ENCODE results near the gene HSD3B7. TPM values are rescaled to one million over a fixed set of nuclear protein-coding genes. Genes with fewer than 3 reads are reported as not detected.

The HSD3B7 gene
- total RNA-seq, 1 donor from 2014 or later, result 14.9 TPM

DNA sequence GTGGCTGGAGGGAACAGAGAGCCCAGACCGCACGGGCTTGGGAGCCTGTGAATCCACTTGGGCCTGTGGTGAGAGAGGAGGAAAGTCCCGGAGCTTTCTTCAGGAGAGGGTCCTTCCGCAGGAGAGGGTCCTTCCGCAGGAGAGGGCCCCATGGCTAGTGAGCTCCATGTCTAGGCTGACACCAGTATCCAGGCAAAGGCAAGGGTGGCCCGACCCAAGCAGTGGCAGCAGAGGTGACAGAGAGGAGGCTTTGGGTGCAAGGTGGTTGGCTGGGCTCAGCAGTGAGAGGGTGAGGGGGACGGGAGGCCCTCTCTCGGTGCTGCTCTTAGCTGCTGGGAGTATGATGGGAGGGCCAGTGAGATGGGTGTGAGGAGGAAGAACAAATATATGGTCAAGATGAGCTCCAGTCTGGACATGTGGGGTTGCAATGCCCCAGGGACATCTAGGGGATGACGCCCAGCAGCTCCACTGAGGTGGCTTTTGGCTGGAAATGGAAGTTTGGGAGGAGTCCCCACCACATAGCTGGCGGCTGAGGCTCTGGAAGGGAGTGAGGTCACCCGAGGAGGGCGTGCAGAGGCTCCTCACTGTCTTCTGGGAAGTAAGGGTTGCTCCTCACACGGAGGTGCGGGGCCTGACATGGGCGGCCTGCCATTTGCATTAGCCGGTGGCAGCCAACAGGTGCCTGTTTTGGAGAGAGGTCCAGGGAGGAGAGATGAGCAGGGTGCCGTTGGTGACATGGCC lies 2.3 kb upstream of the HSD3B7 start:
- DNase-seq (ENCODE audit: low read depth, low spot score), result no peak

- no peak for DNase-seq (ENCODE audit: low read depth, low spot score)
These were observed 1.6 kb upstream of the HSD3B7 start for GRCh38 chr16:30983289-30983889.

GRCh38 chr16:30983898-30984610 lies 953 bp upstream of the HSD3B7 start:
- DNase-seq (ENCODE audit: low read depth, low spot score), result no peak

- DNase-seq (ENCODE audit: low read depth, low spot score), result no peak
These were observed 558 bp downstream of the HSD3B7 start for GRCh38 chr16:30985401-30986128.

DNA sequence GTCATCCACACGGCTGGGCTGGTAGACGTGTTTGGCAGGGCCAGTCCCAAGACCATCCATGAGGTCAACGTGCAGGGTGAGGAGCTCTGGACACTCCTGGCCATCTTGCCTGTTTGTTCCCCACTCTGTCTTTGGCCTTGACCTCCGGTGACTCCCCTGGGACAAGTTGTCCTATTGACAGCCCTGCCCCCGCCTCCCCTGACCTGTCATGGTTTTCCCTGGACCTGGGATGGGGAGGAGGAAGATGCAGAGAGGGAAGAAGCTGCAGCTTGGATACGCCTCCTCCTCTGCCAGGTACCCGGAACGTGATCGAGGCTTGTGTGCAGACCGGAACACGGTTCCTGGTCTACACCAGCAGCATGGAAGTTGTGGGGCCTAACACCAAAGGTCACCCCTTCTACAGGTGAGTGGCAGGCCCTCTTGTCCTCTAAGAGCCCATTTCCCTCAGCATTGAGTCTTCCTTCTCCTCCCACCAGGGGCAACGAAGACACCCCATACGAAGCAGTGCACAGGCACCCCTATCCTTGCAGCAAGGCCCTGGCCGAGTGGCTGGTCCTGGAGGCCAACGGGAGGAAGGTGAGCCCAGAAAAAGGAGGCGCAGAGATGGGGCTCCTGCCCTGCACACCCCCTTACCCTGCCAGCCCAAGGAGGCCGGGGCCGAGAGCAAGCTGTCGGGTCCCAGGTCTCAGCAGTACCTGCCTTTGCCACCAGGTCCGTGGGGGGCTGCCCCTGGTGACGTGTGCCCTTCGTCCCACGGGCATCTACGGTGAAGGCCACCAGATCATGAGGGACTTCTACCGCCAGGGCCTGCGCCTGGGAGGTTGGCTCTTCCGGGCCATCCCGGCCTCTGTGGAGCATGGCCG lies 1.4 kb downstream of the HSD3B7 start:
- no peak for DNase-seq (ENCODE audit: low read depth, low spot score)

- no peak for DNase-seq (ENCODE audit: low read depth, low spot score)
These were observed 2.7 kb downstream of the HSD3B7 start for GRCh38 chr16:30987581-30988190.

DNA sequence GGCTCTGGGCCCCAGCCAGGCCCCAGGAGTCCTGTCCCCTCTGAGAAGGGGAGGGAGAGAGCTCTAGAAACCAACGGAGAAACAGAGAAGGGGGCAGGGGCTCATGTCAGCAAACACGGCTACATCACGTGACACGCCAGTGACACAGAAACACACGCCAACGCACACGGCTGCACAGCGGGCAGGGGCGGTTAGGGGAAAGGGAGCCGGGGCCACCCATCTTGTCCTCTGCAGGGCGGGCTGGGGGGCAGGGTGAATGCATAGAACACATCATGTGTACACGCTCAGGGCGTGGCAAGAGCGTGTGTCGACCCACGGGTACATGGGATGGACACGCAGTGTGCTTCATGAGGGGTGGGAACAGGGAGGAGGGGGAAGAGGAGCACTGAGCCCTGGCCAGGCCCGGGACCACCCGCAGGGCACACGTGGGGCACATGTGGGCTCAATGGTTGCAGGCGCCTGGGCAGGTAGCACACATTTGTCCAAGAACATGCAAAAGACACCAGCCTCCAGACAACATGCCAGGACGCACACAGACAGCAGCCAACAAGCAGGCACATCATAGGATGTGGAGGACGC lies 4.6 kb downstream of the HSD3B7 start:
- no peak for DNase-seq (ENCODE audit: low read depth, low spot score)

GRCh38 chr16:30990105-30990504 lies 5.1 kb downstream of the HSD3B7 start:
- no peak for DNase-seq (ENCODE audit: low read depth, low spot score)

DNA sequence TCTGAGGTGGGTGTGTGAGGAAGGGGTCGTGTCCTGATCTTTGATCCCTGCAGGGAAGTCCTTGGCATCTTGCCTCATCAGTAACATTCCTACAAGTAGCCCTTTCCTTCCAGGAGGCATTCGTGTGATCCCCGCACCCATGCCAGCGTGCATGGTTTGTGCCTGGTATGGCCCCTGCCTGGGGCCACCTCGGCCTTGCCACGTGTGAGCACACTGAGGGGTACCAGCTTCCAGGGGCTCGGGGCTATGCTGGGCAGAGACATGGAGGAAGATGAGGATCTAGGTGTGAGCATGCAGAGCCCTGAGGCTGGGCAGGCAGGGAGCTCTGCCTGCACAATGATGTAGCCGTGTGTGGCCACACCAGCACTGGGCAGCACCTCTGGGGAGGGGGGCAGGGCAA lies 6.0 kb downstream of the HSD3B7 start:
- no peak for DNase-seq (ENCODE audit: low read depth, low spot score)

- DNase-seq (ENCODE audit: low read depth, low spot score), result no peak
These were observed 7.3 kb downstream of the HSD3B7 start for GRCh38 chr16:30992276-30992780.

DNA sequence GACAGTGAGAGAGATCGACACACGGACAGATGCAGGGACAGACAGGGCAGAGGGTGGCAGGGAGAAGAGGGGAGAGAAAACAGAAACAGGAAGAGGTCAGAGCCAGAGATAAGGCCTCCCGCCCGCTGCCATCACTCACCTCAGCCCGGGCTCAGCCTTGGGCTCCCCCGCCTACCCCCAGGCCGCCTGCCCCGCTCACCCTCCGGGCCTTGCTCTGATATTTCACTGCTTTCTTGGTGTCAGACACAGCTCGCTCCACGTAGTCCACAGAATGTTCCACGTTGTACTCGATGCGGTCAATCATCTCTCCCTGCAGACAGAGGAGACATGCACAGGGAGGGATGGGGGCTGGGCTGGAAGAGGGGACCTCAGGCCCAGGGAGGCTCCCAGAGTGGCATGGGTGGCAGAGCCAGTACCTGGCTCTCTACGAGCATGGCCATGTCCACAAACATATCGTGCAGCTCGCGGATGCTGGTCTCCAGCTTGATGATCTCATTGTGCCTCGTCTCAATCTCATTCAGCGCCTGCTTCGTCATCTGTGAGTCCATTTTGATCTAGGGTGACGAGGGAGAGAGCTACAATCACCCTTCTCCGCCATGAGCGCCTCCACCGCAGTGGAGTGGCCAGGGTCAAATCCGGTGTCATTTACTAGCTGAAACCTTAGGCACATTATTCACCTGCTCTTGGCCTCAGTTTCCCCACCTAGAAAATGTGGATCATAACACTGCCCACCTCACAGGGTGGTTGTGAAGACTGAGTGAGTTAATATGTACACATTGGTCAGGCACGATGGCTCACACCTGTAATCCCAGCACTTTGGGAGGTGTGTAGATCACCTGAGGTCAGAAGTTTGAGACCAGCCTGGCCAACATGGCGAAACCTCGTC lies 8.2 kb downstream of the HSD3B7 start:
- no peak for DNase-seq (ENCODE audit: low read depth, low spot score)

GRCh38 chr16:30995927-30996323 lies 10.9 kb downstream of the HSD3B7 start:
- DNase-seq (ENCODE audit: low read depth, low spot score), result no peak

DNA sequence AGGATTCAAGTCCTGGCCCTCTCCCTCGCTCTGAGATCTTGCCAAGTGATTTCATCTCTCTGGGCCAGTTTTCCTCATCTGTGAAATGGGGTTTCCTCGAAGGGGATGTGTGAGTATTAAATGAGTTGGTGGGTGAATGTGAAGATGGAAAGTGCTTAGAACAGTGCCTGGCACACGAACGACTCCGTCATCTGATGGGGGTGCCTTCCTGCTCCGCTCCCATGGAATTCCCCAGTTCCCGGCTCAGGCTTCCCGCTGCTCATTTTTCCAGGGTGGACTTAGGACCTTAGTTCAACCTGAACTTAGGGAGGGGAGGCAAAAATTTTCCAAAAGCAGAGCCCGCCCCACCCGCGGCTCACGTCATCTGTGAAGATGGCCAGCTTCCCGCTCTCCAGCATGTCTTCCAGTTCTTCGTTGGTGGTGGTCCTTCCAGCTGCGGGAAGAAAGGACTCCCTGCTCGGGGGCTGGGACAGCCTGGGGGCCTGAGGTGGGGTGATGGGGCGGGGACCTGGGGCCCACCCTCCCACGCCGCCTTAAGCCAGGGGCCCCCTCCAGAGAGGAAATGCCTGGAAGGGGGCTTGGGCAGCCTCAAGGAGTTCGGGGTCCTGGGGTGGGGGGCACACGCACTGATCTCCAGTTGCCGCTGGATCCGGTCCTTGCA lies 11.4 kb downstream of the HSD3B7 start:
- no peak for DNase-seq (ENCODE audit: low read depth, low spot score)

GRCh38 chr16:30996985-30997724 lies 12.1 kb downstream of the HSD3B7 start:
- DNase-seq (ENCODE audit: low read depth, low spot score), result no peak

- DNase-seq (ENCODE audit: low read depth, low spot score), result no peak
These were observed 13.0 kb downstream of the HSD3B7 start for GRCh38 chr16:30997725-30998711.
